Central memory CD4-positive, alpha-beta T cell (primary cell): Measurements from ENCODE around the gene CD7.

Source experiments
- DNase-seq: peaks from one replicate; pipeline ENCODE4 v3.0.0; 2022

The CD7 gene

GRCh38 chr17:82346342-82347300, 29.2 kb upstream of the CD7 start:
- DNase-seq = no peak

- DNase-seq = no peak
These were observed 28.0 kb upstream of the CD7 start for GRCh38 chr17:82345151-82345976.

DNA sequence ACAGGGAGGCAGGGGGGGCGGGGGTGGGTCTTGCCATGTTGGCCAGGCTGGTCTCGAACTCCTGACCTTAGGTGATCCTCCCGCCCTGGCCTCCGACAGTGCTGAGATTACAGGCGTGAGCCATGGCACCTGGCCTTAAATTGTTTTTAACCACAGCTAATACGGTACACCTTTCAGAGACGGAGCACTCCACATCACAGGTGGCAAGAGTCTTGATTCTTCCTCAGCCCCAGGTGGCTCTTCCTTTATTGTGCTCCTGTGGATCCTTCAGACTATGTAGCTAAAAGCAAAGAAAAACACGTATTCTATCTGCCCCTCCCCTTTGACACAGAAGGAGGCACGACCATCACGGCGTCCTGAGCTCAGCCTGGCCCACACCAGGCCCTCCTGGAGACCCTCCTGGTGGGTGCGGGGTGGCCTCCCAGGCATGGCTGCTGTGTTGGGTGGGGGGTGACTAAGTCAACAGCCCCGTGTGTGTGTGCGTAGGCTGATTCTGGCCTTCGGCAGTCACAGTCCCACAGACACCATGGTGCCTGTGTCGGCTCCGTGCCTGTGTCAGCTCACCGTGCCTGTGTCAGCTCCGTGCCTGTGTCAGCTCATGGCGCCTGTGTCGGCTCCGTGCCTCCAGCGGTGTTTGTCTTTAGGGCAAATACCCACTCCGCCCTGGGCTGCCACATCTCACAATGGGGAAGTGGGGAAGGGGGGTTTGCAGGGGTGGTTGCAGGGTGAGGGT, 26.9 kb upstream of the CD7 start:
- no peak for DNase-seq

DNA sequence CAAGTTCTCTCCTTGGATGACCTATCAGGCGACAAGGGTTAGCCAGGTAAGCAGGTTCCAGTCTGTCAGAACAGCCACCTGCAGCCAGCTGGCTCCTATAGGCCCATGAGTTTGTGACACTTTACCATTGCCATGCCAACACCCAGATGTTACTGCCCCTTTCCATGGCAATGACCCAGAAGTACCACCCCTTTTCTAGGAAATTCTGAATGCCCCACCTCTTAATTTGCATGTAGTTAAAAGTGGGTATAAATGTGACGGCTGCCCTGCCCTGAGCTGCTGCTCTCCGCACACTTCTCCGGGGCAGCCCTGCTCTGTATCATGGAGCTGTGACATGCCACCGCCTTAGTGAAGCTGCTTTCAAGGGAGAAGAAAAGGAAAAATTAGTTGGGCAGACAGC, 26.2 kb upstream of the CD7 start:
- no peak for DNase-seq

DNA sequence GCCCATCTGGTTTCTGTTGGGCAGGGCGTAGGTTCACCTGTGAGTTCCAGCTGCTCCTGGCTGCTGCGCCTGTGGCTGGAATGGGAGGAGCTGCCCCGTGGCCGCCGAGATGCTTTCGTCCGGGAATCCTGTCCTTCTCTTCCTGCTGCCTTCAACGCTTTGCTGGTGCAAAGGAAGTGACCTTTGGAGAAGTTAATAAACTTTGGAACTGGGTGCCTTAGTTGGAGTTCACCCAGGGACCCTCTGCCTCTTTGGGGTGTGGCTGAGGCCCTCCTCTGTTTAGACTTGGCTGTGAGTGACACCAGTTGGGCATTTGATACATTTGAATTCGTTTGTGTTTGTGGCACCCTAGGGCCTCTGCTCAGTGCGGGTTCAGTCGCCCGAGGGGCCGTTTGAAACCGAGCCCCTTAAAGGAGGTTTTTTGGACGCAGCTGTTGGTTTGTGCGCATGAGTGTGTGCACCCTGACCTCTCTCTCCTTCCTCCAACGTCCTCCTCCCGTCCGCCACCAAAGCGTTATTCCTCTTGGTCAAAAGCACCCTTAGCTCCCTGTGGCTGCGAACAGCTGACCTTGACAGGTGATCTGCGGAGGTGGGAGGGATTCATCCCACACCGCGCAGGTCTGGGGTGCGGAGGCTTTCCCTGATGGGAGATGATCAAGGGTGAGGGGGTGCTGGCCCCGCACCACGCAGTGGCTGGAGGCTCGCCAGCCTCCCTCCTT, 25.1 kb upstream of the CD7 start:
- DNase-seq = no peak

GRCh38 chr17:82339634-82340580, 22.5 kb upstream of the CD7 start:
- DNase-seq = no peak

- no peak for DNase-seq
These were observed 21.6 kb upstream of the CD7 start for GRCh38 chr17:82338858-82339633.

DNA sequence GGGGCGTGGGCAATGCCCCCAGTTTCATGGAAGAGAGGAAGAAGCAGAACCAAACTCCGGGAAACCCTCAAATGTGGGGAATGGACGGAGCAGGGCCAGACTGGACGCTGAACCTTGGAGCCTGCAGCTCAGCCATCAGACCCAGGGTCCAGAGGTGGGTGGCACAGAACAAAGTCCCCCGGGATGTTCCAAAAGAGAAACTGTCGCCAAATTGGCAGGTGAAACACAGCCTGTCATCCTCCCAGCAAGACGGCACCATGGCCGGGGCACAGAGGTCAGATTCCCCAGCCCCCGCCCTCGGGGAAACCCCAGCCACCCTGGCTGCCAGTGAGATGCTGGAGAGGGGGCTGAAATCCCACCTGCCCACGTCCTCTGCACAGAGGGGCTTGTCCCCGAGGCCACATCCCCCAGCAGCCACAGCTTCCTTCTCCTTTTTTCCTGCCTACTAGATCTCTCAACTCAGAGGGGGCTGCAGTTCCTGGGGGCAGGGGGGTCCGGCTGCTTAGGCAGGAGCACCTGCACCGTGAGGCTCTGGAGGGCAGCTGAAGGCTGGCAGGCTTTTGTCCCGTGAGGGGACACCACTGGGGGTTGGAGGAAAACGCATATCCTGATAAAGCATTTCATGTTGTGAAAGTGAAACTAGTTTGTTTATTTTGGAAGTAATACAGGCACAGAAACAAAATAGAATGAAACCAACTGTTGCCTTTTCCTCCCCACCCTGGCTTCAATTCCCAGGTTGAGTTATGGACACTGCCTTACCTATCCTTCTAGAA, 17.4 kb upstream of the CD7 start:
- no peak for DNase-seq

DNA sequence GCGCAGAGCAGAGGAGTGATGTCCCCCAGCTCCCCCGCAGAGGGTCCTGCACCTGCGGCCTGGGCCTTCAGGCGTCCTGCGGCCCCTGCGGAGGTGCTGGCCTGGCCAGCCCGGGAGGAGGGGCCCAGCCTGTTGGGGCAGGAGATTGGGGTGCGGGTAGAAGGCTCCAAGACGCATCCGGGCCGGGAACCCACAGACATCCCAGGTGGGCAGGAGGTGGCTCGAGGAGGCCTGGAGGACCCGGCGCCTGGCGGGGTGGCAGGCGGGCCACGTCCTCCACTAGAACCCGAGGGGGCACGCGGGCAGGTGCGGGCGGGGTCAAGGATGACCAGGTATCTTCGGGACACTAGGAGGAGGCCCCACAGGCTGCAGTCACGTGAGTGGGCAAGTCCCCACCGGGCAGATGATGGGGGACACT, 16.8 kb upstream of the CD7 start:
- no peak for DNase-seq

DNA sequence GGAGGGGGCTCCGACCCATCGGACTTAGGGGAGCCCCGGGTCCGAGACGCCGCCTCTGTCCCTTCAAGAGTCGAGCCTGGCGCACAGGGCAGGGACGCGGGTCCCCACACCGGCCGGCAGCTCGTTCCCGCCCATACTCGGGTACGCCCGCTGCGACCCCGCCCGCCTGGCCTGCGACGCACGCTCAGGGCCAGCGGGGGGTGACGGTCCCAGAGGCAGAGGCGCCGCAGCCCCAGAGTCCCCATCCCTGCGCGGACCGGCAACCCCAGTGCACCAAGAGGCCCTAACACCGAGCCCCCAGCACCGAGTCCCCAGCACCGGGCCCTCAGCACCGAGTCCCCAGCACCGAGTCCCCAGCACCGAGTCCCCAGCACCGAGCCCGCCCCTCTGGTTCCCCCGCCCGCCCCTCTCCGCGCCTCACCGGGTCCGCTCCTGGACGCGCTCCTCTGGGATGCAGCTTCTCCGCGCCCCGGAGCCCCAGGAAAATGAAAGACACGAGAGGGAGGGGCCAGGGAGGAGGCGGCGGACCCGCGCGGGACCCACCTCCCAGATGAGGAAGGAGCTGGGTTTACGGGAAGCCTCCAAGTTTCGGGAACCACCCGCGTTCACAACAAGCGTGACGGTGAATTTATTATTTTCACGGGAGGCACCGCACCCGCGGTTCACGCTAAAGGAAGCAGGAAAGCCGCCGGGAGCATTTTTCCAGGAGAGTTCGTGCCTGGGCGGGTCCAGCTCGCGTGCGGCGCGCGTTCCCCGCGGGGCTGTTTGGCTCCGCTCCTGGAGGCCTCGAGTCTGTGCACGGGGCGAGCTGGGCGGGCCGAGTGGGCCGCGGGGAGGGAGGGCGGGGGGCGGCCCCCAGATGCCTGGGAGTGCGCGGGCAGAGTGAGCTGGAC, 16.1 kb upstream of the CD7 start, which contains the start of gene SECTM1:
Gene SECTM1 (minus strand): TSS at position 488 of the 893 bp plus-strand sequence. CDS start 6,526 bp downstream, outside the sequence.
- no peak for DNase-seq

DNA sequence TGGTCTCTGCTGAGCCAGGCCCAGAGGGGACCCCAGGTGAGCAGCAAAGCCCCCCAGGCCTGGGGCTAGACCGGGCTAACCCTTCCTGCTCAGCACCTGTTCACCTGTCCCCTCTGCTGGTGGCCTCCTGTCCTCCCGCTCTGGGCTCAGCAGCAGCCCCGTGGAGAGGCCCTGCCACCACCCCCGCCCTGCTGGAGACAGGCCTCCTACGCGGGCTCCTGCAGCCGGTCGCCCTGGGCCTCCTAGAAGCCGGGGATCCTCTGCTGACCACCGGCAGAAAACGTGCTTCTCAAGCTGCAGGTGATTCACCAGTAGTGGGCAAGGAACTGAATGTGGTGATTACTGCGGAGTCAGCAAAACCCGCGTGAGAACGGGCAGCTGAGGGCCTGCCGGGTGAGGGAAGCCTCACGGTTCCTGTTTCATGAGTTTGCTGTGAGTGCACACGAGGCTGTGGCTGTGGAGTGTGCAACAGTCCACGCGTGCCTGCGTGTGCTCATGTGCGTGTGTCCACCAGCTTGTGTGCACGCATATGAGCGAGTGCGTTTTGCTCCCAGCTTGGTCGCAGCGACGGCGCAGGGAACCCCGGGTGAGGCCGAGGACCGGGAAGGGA, 15.4 kb upstream of the CD7 start:
- DNase-seq = peak; percentile 13

- DNase-seq = no peak
These were observed 14.0 kb upstream of the CD7 start for GRCh38 chr17:82331345-82331939.

DNA sequence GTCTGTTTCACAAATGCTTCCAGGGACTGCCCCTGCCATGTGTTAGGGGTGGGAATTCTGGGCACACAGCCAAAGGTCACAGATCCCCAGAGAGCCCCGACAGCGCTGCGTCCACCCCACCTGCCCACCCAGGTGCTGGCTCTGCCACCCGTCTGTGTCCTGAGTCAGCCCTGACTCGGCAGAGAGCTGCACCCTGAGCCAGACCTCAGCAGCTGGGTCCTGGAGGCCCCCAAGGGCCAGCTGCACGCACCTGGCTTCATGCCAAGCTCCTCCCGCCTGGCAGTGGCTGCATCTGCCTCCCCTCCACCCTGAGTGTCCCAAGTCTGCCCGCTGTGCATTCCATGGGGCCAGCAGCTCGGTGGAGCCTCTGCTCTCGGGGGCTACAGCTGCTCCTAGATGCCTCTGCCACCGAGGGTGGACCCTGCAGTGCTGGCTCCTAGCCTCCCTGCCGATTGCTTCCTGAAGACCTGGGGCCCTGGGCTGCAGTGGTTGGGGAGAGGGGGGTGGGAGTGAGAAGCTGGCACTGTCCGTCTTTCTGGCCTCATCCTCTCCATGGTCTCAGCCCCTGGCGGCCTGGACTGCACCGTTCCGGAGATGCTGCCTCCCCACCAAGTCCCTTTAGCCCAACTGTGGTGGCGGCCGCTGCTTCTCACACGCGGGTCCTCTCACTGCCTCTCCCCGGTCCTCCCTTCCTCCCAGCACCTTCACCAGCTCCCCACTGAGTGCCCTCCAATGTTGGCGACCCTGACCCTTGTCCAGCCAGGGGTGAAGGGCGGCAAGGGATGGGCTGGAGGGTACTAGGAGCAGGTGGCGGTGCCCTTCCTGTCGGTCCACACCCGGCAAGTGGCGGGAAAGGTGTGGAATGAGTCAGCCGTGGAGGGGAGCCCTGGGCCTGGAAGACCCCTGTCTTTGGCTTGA, 13.2 kb upstream of the CD7 start:
- DNase-seq = no peak

DNA sequence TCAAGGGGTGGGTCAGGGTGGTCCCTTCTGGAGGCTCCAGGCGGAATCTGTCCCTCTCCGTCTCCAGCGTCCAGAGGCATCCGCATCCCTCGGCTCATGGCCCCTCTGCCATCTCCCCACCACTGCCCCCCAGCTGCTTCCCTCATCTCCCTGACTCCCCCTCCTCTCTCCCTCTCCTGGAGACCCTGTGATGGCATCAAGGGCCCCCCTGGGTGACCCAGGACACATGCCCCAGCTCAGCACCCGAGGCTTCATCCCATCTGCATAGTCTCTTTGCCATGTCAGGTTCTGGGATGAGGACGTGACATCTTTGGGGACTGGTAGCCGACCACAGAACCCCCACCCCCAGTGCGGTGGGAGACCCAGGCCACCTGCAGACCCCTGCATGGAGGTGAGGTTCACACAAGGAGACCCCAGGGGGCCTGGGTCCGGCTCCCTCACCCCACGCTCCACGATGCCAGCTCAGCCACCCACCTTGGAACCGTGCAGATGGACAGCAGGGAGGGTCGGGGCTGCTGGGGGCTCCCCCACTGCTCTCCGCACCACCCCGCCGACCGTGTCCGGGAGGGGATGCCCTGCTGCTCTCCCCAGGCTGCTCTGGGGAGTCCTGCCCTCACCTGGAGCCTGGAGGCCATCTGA, 12.4 kb upstream of the CD7 start:
- no peak for DNase-seq

DNA sequence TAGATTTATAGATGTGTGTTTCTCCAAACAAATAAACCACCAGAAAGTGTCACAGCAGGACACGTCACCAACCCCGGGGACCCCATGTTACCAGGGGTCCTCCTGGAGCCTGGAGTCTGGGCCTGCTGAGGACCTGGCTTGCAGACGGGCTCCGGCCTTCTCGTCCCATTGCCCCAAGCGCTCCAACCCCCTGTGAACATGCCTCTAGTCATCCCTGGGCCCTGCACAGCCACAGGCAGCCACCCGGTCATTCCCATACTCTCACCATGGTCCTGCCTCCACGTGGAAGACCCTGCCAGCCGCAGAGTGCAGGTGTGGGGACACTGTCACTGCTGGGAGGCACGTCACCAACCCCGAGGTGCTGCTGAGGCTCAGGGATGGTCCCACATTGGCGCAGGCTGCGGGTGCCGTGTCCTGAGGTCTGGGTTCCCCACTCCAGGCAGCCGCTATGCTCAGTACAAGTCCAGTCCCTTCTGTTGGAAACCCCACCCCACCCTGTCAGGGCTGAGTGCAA, 11.6 kb upstream of the CD7 start:
- DNase-seq = no peak
